Urothelium cell line (cell line): ENCODE data around the gene TOR1AIP1.
A peak's percentile ranks its signal among the peaks of the same experiment; 100 is the strongest.
"Not testable (repeated sequence)": the region's sequence is repeated elsewhere in the genome, so short reads cannot be mapped to it uniquely, and the experiment has no call there.

Experiments used
- DNase-seq: peaks from one replicate; pipeline ENCODE4 v3.0.0; 2011; ENCODE audit warnings: low spot score, mixed read lengths
- FAIRE-seq: peaks from 2 replicates; lab custom pipeline; 2011; peaks lifted over from hg19 to GRCh38; lab: Jason Lieb, UNC

The TOR1AIP1 gene

DNA sequence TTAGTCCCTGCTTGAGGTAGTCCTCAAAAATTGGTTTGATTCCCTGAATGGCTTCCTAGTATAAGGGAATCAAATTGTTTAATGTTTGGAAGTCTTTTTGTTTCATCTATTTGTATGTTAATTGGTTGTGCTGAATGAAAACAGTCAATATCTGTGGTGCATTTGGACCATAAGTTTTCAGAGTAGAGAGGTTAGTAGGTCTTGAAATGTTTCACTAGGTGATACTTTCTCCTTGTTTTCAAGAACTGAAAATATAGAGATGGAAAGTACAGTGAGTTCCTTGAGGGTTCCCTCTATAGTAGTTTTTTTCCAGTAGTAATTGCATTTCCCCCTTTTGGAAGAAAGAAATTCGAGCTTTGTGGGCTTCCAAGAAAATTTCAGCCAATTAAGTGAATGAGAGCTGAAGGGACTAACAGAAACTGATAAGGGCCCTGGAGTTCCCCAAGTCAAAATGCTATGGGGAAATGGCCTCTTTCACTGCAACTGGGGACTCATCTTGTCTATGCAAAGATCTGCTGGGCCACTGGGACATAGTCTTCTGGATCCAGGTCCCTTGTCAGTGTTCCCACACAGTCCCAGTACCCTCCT lies 53.9 kb downstream of the TOR1AIP1 start:
- no peak for FAIRE-seq
- no peak for DNase-seq

DNA sequence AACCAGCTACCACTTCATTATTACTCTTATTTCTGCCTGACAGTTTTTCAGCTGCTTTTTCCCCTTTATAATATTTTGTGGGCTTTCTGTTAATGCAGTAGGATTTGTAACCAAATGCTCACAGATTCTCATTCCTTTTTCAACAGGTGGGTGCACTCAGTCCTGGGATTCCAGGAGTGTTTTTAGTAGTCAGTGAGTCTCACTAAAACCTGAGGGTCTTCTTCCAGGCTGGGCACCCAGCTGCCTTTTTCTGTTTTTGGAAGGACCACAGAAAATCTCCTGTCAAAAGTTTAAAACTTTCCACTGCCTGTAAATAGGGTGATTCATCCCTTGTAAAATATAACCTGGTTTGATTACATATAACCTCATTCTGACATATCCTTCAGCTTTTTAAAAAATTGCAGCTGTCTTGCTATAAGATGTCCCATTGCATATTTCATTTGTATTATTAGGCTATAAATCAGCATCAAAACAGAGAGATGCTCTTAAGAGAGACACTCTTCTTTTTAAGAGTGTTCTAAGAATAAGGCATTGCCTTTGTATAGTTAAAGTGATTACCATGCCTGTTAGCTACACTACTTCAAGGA lies 55.7 kb downstream of the TOR1AIP1 start:
- FAIRE-seq = no peak

DNA sequence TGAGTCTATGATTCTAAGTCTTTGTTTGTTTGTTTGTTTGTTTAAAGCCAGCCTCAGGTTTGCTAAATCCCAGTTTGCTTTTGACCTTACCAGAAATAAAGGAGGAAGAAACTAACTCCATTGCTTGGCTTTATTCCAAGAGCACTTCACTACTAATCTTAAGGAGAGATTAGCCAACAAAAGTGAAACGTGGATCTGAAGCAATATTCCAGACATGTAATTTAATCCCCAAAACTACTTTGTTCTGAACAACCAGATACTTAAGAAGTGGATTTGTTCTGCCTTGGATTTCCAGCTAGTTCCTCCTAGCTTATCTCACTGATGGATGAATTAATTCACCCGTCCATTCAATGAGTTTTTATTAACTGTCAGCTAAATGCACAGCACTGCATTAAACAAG lies 56.7 kb downstream of the TOR1AIP1 start:
- no peak for FAIRE-seq
- no peak for DNase-seq

More for the DNA sequence above, 55.7 kb downstream of the TOR1AIP1 start:
- no peak for DNase-seq

DNA sequence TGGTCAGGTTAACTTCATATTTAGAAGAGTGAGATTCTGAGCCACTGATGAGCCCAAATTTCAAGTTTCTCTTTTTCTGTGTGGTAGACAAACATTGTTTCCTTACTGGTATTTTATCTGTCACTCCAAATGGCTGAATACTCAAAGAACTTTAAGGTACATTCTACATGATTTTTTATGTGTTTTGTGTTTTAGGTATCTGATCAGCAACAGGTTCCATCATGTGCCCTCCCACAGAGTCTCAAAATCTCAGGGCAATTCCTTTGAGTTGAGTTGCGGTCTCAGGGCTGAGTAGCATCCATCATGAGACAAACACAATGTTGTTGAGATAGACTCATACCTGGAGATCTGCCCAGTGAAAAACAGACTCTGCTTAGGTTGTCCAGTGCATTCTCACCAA lies 57.9 kb downstream of the TOR1AIP1 start:
- DNase-seq (no peak), FAIRE-seq (no peak)

GRCh38 chr1:179941454-179941853 lies 59.4 kb downstream of the TOR1AIP1 start:
- no peak for DNase-seq
- no peak for FAIRE-seq

GRCh38 chr1:179950651-179951050 lies 68.6 kb downstream of the TOR1AIP1 start:
- no peak for DNase-seq
- no peak for FAIRE-seq

- DNase-seq = no peak
- FAIRE-seq = no peak
Observed at GRCh38 chr1:179951383-179952144, 69.5 kb downstream of the TOR1AIP1 start.

- FAIRE-seq (no peak), DNase-seq (no peak)
Observed at GRCh38 chr1:179952186-179952585, 70.1 kb downstream of the TOR1AIP1 start.

- FAIRE-seq (no peak), DNase-seq (peak; percentile 44)
Observed at GRCh38 chr1:179953974-179954492, 71.9 kb downstream of the TOR1AIP1 start.

DNA sequence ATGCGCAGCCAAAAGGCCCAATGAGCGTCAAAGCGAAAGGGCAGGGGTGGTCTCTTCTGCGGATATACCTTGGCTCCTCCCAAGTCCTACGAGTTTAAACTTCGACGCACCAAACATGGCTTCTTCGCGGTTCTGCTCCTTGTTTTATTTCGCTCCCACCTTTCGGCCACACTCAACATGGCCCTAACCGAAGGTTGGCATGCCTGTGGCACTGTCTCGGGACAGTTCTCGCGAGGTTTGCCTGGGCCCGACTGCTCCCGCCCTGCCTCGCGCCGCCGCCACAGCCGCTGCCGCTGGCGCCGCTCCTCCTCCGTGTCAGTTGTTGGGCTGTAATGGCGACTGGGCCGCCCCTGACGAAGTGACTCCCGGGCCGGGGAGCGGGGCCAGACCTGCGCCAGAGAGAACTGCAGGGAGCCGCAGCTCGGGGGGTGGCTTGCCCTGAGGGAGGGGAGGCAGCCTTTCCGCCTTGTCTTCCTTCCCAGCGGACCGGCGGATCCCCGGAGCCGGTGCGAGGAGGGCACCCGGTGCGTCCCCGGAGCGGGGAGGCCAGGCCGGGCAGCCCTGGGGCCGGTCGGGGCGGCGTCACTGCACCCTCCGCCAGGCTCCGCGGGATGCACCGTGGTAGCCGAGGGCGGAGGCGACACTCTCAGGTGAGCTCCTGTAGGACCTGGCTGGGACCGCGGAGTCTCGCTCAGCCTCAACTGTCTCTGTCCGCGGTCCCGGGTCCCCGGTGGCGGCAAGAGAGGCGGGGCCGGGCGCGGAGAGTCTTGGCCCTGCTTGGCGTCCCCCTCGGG lies 72.6 kb downstream of the TOR1AIP1 start, which contains the start of gene CEP350:
Gene CEP350 (plus strand): TSS at position 318 of the 794 bp plus-strand sequence. CDS start 31,372 bp downstream, outside the sequence.
- DNase-seq = peak; percentile 94
- FAIRE-seq = peak; percentile 82

DNA sequence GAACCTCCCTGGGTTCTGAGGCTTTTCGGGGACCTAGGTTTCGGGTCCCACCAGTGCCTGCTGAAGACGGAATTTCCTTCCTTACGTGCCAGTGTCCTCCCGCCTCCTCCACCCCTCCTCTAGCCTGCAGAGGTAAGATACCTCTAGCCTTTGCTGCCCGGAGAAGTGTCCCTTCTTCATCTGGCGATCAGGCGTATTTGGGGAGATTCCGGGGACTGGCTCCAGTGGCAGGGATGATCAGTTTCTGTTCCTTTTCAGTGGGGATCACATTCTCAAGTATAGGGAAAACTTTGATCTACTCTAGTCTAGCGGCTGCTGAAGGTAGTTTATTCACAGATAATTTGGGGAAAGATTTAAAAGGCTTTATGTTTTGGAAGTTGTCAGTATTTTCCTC lies 73.2 kb downstream of the TOR1AIP1 start:
- DNase-seq = no peak
- no peak for FAIRE-seq

GRCh38 chr1:179955731-179956130 lies 73.6 kb downstream of the TOR1AIP1 start:
- FAIRE-seq = no peak
- no peak for DNase-seq

- no peak for FAIRE-seq
- no peak for DNase-seq
Observed at GRCh38 chr1:179958359-179958758, 76.3 kb downstream of the TOR1AIP1 start.

DNA sequence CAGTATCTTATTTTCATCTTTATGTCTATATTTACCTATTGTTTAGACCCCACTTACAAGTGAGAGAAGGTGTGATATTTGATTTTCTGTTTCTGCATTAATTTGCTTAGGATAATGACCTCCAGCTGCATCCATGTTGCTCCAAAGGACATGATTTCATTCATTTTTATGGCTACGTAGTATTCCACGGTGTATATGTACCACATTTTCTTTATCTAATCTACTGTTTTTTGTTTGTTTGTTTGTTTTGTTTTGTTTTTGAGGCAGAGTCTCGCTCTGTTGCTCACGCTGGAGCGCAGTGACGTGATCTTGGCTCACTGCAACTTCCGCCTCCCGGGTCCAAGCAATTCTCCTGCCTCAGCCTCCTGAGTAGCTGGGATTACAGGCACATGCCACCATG lies 80.1 kb downstream of the TOR1AIP1 start:
- FAIRE-seq, DNase-seq: not testable (repeated sequence)

DNA sequence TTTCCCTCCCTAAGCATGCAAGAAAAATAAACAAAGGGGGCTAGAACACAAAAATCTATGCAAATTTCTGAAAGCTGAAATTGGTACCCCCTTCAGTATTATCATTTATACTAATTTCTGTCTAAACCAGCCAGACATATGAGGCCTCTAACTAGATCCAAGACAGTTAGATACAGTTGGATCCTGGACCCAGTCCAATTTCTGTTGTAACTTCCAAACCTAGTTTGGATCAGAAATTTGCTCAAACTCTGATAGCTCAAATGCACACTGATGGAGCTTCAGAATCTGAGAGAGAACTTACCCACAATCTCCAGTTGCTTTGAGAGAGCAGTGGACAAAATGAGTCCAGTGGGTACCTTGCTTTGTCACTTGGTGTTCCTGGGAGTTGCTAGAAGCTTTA lies 84.5 kb downstream of the TOR1AIP1 start:
- no peak for FAIRE-seq

GRCh38 chr1:179968284-179968993 lies 86.4 kb downstream of the TOR1AIP1 start:
- FAIRE-seq (no peak), DNase-seq (no peak)

More for the DNA sequence above, 84.5 kb downstream of the TOR1AIP1 start:
- DNase-seq = no peak

DNA sequence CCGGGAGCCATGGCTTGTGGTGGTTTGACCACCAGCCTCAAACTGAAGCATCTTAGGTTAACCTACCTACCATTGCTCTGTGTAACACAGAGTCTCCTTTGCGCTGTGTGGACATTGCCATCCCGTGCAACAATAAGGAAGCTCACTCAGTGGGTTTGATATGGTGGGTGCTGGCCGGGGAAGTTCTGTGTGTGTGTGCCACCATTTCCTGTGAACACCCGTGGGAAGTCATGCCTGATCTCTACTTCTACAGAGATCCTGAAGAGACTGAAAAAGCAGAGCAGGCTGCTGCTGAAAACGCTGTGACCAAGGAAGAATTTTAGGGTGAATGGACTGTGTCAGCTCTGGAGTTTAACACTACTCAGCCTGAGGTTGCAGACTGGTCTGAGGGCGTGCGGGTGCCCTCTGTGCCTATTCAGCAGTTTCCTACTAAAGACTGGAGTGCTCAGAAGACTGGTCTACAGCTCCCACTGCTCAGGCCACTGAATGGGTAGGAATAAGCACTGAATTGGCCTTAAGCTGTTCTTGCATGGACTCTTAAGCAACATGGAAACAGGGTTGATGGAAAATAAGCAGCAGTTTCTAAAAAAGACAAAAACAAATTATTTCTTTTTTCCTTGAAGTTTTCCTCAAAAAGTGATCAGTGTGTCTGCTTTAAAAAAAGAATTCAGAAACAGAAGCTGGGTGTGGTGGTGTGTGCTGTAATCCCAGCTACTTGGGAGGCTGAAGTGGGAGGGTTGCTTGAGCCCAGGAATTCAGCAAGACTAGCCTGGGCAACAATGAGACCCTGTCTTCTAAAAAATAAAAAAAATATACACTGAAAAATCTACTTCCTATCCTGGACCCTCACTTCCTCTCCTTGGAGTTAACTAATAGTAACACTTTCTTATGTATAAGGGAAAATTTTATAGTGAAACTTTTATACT lies 87.2 kb downstream of the TOR1AIP1 start:
- FAIRE-seq = no peak
- no peak for DNase-seq
